ENCODE measurements around the gene CHD1.

DNA sequence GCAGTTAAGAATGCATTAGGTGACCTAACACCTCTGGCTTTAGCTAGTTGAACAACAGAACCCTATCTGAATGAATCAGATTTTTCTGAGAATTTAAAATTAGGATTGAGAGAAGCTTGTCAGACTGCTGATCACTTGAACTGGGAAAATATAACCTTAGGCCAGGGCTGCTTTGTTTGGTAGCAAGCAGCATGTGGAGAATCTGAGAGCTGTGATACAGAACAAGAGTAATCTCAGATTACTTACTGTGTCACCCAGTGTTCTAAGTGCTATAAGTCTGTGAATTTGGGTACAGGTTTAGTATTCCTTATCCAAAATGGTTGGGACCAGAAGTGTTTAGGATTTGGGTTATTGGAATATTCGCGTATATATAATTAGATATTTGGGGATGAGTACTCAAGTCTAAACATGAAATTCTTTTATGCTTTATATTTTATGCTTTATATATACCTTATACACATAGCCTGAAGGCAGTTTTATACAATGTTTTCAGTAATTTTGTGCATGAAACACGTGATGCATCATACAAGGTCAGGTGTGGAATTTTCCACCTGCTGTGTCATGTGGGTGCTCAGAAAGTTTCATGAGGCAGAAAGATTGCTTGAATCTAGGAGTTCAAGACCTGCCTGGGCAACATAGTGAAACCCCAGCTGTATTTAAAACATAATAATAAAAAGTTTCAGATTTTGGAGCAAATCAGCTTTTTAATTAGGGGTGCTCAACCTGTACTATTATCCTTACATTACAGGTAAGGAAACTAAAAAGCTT lies 8.3 kb upstream of the CHD1 start:
- no peak for TF ChIP-seq CTCF (IDR thresholded peaks at IDR 0.05; ENCODE audit: insufficient read depth, low read length, poor library complexity, severe bottlenecking)
- TF ChIP-seq EZH2phosphoT487 (conservative IDR thresholded peaks at IDR 0.05; ENCODE audit: low read length): no peak

Data from SU-DHL-6 (cell line).